GM23338 (cell line): ENCODE results near the gene ELOB.

ENCODE experiments used
- CTCF ChIP-seq, 2 experiments: fragments of 200-600 bp in 1 of 2; sonication (generic) in 1 of 2; conservative IDR thresholded peaks; 2 replicates each; pipeline versions ENCODE4 v1.5.1 to v1.6.1; 2016 to 2017; ENCODE audit warnings: antibody characterized with exemption in 2 of 2, low read depth in 2 of 2, mild to moderate bottlenecking in 2 of 2, moderate library complexity in 1 of 2
- ETS1 ChIP-seq: IDR thresholded peaks from 2 replicates; pipeline ENCODE4 v1.6.1; 2016; ENCODE audit warnings: antibody characterized with exemption

- TF ChIP-seq CTCF (conservative IDR thresholded peaks at IDR 0.05; ENCODE audit: low read depth in 2 of 2): no peak
- TF ChIP-seq ETS1: no peak
Observed at GRCh38 chr16:2787961-2788360, 10.9 kb upstream of the ELOB start.
